MCF 10A (cell line): ENCODE data around the gene HK1. TPM values are rescaled to one million over a fixed set of nuclear protein-coding genes. Genes with fewer than 3 reads are reported as not detected.
A peak's percentile ranks its signal among the peaks of the same experiment; 100 is the strongest.

Experiments
- BruUV-seq: library from RNA; stranded (reverse); fragments of 400-500 nt; replicated peaks from 2 replicates; lab custom pipeline; 2021; lab: Mats Ljungman, UMichigan
- CTCF ChIA-PET: fragments of 300-600 bp; sonication (Branson Sonifier 250); formaldehyde crosslinking; extraction: SDS; loops from one replicate; lab custom pipeline; 2021; ENCODE audit warnings: antibody characterized with exemption, inconsistent platforms; lab: Yijun Ruan, JAX
- POLR2A ChIA-PET: fragments of 300-600, 350-650 bp; sonication (Branson Sonifier 250); formaldehyde crosslinking; extraction: SDS; loops from one replicate; lab custom pipeline; 2020; ENCODE audit warnings: antibody characterized with exemption, inconsistent platforms; lab: Yijun Ruan, JAX
- DNase-seq: peaks from one replicate; pipeline ENCODE4 v3.0.0-alpha.2; 2018; ENCODE audit not compliant: unreplicated experiment
- H3K27ac Mint-ChIP-seq: one replicate; pipeline ENCODE4 v1.8.0; 2022; ENCODE audit warnings: mild to moderate bottlenecking, low read depth, mixed read lengths; ENCODE audit not compliant: unreplicated experiment
- H3K27me3 Mint-ChIP-seq: one replicate; pipeline ENCODE4 v1.8.0; 2022; ENCODE audit warnings: mixed read lengths; ENCODE audit not compliant: insufficient read depth, unreplicated experiment
- H3K36me3 Mint-ChIP-seq: one replicate; pipeline ENCODE4 v1.8.0; 2022; ENCODE audit warnings: mild to moderate bottlenecking, moderate library complexity, mixed read lengths; ENCODE audit not compliant: insufficient read depth, unreplicated experiment
- H3K4me1 Mint-ChIP-seq: one replicate; pipeline ENCODE4 v1.8.0; 2022; ENCODE audit warnings: mixed read lengths; ENCODE audit not compliant: insufficient read depth, unreplicated experiment
- H3K4me3 Mint-ChIP-seq: one replicate; pipeline ENCODE4 v1.8.0; 2022; ENCODE audit warnings: mild to moderate bottlenecking, moderate library complexity, mixed read lengths; ENCODE audit not compliant: unreplicated experiment
- H3K9me3 Mint-ChIP-seq: one replicate; pipeline ENCODE4 v1.8.0; 2022; ENCODE audit warnings: mixed read lengths; ENCODE audit not compliant: unreplicated experiment
- intact Hi-C: fragments of 100-400 bp; cut with micrococcal nuclease; formaldehyde crosslinking; loops from 2 replicates; pipeline ENCODE4 v1.14.1; 2022
- total RNA-seq: library from RNA; stranded (reverse); gene quantifications from 2 replicates; pipeline ENCODE4 v1.2.3, GENCODE V29; 2022
- TF ChIP-seq, protein P1 (sequence below): fragments of 200-600 bp; IDR thresholded peaks from one replicate; pipeline ENCODE4 v1.8.0; 2022; ENCODE audit warnings: antibody characterized with exemption, mild to moderate bottlenecking; ENCODE audit not compliant: unreplicated experiment

Gene HK1
- total RNA-seq, 1 experiment from 2014 or later, result 134 TPM

DNA sequence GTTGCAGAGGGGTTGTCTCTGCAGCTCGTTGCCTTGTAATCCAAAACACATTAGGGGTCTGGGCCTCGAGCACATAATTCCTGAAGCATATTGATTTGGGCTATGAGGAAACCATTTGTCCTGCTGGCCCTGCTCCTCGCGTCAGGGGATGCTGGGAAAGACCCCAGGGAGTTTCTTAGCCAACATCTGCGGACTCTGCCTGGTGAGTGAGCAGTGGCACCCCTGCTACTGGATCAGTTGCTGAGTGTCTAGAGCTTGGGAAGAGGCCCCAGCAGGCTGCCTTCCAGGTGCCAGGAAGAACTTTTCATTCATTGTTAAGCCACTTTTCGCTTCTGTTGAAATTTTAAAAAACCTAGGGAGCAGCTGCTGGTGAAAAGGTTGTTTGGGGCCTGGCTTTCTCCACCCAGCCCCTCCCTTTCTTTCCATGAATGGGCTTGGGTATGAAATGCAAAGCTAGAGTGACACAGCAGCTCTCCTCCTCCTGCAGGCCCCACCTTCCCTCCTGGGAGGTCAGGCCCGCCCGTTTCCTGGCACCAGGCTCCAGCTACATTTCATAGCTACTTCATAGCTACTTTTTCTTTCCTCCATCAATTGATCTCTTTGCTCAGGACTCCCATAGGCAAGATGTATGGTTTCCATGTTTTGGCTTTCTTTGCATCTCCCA is 111.7 kb downstream of the HK1 start:
- H3K4me3 Mint-ChIP-seq, result no peak overlapping the region
- peaks cover 23% of the 10 kb centered on the region for H3K4me1 Mint-ChIP-seq
- BruUV-seq, result no TSS peak
- peaks cover 90% of the 10 kb centered on the region for H3K36me3 Mint-ChIP-seq
- intact Hi-C loops, result loop anchor here (5.0 kb wide), 1 partner anchor 298 kb away; no protein-coding TSS in a partner anchor
- H3K27ac Mint-ChIP-seq, result no peak overlapping the region
- TF ChIP-seq, protein P1, sequence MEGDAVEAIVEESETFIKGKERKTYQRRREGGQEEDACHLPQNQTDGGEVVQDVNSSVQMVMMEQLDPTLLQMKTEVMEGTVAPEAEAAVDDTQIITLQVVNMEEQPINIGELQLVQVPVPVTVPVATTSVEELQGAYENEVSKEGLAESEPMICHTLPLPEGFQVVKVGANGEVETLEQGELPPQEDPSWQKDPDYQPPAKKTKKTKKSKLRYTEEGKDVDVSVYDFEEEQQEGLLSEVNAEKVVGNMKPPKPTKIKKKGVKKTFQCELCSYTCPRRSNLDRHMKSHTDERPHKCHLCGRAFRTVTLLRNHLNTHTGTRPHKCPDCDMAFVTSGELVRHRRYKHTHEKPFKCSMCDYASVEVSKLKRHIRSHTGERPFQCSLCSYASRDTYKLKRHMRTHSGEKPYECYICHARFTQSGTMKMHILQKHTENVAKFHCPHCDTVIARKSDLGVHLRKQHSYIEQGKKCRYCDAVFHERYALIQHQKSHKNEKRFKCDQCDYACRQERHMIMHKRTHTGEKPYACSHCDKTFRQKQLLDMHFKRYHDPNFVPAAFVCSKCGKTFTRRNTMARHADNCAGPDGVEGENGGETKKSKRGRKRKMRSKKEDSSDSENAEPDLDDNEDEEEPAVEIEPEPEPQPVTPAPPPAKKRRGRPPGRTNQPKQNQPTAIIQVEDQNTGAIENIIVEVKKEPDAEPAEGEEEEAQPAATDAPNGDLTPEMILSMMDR, result no peak
- CTCF ChIA-PET, result interaction anchor here (0.6 to 6.1 kb wide), 8 partner anchors 14 to 555 kb away, joined by 3 to 106 read pairs (median 6); no protein-coding TSS in a partner anchor
- H3K27me3 Mint-ChIP-seq, result no peaks in the 10 kb centered on the region
- no peaks in the 10 kb centered on the region for H3K9me3 Mint-ChIP-seq
- POLR2A ChIA-PET, result interaction anchor here (0.7 to 5.1 kb wide), 11 partner anchors 9 to 164 kb away, joined by 3 to 36 read pairs (median 5); no protein-coding TSS in a partner anchor
- peak; percentile 61 for DNase-seq

DNA sequence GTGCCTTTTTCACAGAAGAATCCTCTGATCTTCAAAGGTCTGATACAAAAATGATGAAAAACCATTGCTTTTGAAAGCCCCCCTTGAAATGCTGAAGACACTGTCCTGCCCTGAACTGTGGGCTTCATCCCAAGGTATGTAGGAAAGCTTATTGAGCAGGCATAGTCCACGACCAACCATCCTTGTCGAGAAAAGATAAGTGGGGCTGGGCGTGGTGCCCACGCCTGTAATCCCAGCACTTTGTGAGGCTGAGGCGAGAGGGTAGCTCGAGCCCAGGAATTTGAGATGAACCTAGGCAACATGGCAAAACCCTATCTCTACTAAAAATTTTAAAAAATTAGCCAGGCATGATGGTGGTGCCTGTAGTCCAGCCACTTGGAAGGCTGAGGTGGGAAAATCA is 112.9 kb downstream of the HK1 start:
- POLR2A ChIA-PET, result interaction anchor here (0.9 to 5.1 kb wide), 10 partner anchors 10 to 190 kb away, joined by 3 to 36 read pairs (median 3); no protein-coding TSS in a partner anchor
- TF ChIP-seq, protein P1, result no peak
- no TSS peak for BruUV-seq
- no peak overlapping the region for H3K4me3 Mint-ChIP-seq
- CTCF ChIA-PET, result interaction anchor here (0.5 to 6.1 kb wide), 13 partner anchors 8 to 1050 kb away, joined by 3 to 106 read pairs (median 4); no protein-coding TSS in a partner anchor
- peaks cover 89% of the 10 kb centered on the region for H3K36me3 Mint-ChIP-seq
- H3K27me3 Mint-ChIP-seq, result no peaks in the 10 kb centered on the region
- no peaks in the 10 kb centered on the region for H3K9me3 Mint-ChIP-seq
- intact Hi-C loops, result loop anchor here (5.0 kb wide), 1 partner anchor 299 kb away; no protein-coding TSS in a partner anchor
- DNase-seq, result no peak
- H3K4me1 Mint-ChIP-seq, result peaks cover 19% of the 10 kb centered on the region
- H3K27ac Mint-ChIP-seq, result no peak overlapping the region

DNA sequence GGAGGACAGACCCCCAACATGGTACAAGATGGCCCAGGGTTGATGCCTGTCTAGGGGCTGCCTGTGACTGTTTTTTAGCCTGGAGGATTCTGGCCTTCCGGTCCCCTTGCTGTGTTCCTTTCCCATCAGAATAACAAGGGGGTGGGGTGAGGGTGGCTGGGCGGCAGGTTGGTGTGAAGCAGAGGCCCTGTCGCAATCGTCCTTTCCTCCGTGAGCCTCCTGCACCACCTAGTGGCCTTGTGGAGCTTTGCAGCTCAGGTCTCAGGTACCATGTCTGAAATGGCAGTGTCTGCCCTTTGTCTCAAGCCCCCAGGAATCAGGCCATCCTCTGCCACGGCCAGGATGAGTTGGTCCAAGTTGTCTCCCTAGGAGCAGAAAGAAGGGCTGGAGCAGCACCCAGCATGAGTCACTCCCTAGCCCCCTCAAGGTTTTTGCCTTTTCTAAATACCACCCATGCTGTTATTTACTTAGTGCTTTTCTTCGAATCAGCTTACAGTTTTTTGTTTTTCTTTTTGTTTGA is 114.2 kb downstream of the HK1 start:
- peak overlapping the region; percentile 51 for H3K27ac Mint-ChIP-seq

More for the DNA sequence above, 114.2 kb downstream of the HK1 start:
- H3K4me3 Mint-ChIP-seq, result no peak overlapping the region
- H3K36me3 Mint-ChIP-seq, result peaks cover 88% of the 10 kb centered on the region
- H3K9me3 Mint-ChIP-seq, result no peaks in the 10 kb centered on the region
- H3K4me1 Mint-ChIP-seq, result peaks cover 19% of the 10 kb centered on the region
- DNase-seq, result peak; percentile 90
- BruUV-seq, result no TSS peak
- intact Hi-C loops, result loop anchor here (1.0 to 5.0 kb wide), 4 partner anchors 16 to 300 kb away; no protein-coding TSS in a partner anchor
- TF ChIP-seq, protein P1, result peak; percentile 96
- CTCF ChIA-PET, result interaction anchor here (0.5 to 6.1 kb wide), 20 partner anchors 10 to 1429 kb away, joined by 3 to 106 read pairs (median 4); no protein-coding TSS in a partner anchor
- POLR2A ChIA-PET, result interaction anchor here (0.9 to 5.1 kb wide), 7 partner anchors 16 to 170 kb away, joined by 3 to 36 read pairs (median 6); no protein-coding TSS in a partner anchor
- H3K27me3 Mint-ChIP-seq, result no peaks in the 10 kb centered on the region
